ENCODE data around the gene HS3ST2.
"Not testable (repeated sequence)": the region's sequence is repeated elsewhere in the genome, so short reads cannot be mapped to it uniquely, and the experiment has no call there.

Gene HS3ST2

DNA sequence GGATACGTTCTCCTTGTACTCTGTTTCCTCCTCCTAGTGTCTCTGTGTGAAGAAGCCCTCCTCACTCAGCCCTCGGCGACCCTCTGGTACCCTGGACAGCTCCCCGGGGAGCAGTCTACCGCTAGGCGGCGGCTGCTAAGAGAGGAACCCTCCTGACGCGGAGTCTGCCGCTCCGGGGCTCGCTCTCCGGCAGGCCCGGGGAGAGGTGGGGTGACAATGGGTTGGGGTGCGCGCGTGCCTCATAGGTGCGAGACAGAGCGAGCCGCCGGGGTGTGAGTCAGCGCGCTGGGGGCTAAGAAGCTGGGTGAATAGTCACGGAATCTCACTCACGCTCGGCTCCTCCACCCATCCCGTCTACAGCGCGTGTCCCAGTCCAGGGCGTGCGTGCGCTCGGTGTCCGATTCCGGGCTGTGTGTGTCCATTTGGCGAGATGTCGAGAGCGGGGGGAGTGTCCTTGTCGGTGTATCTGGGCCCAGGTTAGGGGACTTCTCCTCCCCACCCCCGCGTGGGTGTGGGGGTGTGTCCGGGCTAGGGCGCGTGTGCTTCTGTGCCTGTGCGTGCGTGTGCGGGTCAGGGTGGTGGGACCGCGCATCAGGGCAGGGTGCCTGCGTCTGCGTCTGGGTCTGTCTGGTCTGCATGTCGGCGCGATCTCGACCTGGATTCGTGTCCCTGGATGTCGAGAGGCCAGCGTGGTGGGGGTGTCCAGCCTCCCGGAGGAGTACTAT lies 577 bp upstream of the HS3ST2 start:
- DNase-seq (ENCODE audit: low read depth, low spot score), result no peak

DNA sequence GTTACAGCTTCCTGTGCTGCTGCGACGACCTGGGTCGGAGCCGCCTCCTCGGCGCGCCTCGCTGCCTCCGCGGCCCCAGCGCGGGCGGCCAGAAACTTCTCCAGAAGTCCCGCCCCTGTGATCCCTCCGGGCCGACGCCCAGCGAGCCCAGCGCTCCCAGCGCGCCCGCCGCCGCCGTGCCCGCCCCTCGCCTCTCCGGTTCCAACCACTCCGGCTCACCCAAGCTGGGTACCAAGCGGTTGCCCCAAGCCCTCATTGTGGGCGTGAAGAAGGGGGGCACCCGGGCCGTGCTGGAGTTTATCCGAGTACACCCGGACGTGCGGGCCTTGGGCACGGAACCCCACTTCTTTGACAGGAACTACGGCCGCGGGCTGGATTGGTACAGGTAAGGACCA lies 746 bp downstream of the HS3ST2 start:
- DNase-seq (ENCODE audit: low read depth, low spot score), result no peak

DNA sequence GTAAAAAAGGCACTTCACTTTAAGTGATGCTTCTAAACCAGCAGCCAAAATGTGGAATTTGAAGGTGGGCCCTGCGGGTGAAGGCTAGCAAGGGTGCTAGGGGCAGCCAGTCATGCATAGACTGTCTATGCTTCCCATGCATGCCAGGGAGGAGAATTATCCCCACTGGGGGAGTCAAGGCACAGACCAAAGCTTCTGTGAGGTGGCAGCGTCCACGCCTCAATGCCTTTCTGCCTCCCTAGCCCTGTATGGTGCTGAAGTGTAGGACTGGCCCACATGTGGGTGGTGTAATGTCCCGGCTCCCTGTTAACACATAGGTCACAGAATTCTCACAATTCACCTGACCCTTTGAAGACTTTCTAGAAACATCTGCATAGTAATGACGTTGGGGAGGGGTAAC lies 1.9 kb downstream of the HS3ST2 start:
- no peak for DNase-seq (ENCODE audit: low read depth, low spot score)

DNA sequence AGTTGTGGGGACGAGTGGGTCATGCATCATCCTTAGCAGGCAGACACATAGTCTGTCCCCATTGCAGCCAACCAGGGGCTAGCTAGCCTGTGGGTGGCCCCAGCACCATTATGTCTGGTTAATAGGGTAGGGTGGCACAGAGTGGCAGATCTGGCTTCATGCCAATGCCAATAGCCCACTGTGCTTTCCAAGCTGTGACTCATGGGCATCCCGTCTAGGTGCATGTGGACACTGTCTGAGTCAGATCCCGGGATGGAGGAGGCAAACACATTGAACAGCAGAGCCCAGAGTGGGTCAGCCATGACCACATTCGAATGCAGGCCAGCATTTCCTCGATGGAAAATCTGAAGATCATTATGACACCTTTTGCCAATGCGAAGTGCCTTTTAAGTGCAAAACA lies 2.5 kb downstream of the HS3ST2 start:
- no peak for DNase-seq (ENCODE audit: low read depth, low spot score)

DNA sequence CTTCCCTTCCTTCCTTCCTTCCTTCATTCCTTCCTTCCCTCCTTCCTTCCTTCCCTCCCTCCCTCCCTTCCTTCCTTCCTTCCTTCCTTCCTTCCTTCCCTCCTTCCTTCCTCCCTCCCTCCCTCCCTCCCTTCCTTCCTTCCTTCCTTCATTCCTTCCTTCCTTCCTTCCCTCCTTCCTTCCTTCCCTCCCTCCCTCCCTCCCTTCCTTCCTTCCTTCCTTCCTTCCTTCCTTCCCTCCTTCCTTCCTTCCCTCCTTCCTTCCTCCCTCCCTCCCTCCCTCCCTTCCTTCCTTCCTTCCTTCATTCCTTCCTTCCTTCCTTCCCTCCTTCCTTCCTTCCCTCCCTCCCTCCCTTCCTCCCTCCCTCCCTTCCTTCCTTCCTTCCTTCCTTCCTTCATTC lies 4.8 kb downstream of the HS3ST2 start:
- not testable (repeated sequence) for DNase-seq (ENCODE audit: low read depth, low spot score)

DNA sequence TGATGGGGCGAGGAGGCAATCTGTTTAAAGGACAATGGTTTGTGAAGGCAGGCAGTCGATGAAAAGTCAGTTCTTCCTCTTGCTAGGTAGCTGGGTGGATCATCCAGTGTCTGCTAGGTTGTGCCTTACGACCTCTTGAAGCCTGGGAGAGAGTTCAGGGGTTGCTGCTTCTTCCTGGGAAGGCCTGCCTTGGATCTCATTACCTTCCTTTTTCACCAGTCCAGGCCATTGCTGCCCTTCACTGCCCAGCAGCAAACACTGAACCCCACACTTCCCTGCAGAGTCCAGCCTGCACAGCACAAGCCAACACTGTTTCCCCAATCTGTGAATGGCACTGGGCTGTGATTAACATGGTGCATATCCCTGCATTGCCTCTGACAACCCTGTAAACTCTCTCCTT lies 24.7 kb downstream of the HS3ST2 start:
- DNase-seq (ENCODE audit: low read depth, low spot score), result no peak

DNA sequence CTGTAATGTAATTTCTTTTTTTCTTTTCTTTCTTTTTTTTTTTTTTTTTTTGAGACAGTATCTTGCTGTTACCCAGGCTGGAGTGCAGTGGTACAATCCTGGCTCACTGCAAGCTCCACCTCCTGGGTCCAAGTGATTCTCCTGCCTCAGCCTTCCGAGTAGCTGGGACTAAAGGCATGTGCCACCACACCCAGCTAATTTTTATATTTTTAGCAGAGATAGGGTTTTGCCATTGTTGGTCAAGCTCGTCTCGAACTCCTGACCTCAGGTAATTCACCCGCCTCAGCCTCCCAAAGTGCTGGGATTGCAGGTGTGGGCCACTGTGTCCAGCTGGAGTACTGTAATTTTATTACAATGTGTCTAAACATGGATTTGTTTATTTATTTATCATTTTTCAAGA lies 28.1 kb downstream of the HS3ST2 start:
- DNase-seq (ENCODE audit: low read depth, low spot score), result not testable (repeated sequence)

DNA sequence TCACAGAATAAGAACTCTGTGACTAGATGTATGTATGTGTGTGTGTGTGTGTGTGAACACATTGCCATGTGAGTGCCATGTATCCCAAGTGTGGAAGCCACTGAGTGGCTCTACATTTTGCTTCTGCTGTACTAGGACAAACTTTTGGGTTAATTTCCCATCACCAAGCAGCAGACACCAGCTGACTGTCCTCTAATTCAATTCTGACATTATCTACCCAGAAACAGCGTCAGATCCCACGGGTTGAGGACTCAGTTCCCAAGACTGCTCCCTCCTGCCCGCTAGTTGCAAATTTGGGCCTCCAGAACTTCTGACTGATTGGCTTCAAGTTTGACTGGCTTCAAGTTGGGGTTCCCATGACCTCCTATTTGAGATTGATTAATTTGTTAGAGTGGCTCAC lies 29.2 kb downstream of the HS3ST2 start:
- DNase-seq (ENCODE audit: low read depth, low spot score), result no peak

DNA sequence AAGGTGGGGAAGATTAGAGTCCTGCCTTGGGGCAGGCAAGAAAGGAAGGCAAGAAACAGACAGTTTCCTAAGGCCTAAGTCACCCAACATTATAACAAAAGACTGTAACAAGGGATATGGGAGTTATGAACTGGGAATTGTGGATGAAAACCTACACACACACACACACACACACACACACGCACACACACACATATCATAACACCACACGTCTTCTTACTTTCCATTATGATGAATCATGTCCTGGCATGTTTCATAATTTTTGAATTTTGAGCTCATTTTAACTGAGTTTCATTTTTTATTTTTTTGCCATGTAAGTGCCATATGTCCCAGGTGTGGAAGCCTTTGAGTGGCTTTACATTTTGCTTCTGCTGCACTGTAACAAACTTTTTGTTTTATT lies 29.9 kb downstream of the HS3ST2 start:
- no peak for DNase-seq (ENCODE audit: low read depth, low spot score)

DNA sequence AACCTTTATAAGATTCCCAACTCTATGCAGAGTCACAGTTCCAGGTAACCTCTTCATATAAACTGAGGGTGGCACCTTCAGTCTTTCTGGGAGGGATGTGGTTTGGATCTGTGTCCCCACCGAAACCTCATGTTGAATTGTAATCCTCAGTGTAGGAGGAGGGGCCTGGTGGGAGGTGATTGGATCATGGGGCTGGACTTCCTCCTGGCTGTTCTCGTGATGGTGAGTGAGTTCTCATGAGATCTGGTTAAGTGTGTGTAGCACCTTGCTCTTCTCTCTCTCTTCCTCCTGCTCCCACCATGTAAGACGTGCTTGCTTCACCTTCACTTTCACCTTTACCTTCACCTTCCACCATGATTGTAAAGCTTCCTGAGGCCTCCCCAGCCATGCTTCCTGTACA lies 30.5 kb downstream of the HS3ST2 start:
- DNase-seq (ENCODE audit: low read depth, low spot score), result no peak

DNA sequence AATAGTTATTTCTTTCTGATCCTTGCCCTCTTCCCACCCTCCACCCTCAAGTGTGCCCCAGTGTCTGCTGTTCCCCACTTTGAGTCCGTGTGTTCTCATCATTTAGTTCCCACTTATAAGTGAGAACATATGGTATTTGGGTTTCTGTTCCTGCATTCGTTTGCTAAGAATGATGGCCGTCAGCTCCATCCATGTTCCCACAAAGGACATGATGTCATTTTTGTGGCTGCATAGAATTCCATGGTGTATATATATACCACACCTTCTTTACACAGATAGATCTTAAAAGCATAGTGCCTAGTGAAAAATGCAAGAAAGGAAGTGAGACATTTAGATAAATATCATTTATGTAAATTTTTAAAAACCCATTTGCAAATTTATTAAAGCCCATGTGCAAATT lies 33.1 kb downstream of the HS3ST2 start:
- no peak for DNase-seq (ENCODE audit: low read depth, low spot score)

DNA sequence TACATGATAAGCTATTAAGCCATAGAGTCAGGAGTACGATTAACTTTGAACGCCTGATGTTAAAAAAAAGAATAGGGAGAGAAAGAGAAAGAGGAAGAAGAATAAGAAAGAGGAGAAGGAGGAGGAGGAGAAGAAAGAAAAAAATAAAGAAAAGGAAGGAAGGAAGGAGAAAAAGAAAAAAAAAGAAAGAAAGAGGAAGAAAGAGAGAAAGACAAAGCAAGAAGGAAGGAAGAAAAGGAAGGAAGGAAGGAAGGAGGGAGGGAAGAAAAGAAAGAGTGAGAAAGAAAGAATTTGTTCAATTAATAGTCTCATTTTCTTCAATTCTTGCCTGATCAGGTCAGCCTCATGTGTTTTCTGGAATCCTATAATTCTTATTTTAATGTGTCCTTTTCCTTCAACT lies 33.7 kb downstream of the HS3ST2 start:
- no peak for DNase-seq (ENCODE audit: low read depth, low spot score)

DNA sequence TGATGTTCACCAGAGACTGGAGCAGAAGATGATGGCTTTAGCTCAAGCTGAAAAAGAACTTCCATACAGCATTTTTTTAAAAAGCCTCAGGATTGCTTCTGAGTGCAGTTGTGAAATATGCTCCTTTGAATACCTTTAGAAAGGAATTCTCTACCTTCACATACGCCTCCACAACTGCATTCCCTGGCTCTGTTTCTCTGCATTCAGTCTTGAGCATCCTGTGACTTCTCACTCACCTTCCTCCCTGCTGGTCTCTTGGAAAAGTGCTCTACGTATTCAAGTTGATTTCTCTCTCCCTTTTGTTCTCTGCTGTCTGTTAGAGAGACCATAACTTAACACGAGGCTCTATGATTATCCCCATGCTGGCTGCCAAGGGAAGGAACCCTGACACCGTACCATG lies 34.5 kb downstream of the HS3ST2 start:
- DNase-seq (ENCODE audit: low read depth, low spot score), result no peak

DNA sequence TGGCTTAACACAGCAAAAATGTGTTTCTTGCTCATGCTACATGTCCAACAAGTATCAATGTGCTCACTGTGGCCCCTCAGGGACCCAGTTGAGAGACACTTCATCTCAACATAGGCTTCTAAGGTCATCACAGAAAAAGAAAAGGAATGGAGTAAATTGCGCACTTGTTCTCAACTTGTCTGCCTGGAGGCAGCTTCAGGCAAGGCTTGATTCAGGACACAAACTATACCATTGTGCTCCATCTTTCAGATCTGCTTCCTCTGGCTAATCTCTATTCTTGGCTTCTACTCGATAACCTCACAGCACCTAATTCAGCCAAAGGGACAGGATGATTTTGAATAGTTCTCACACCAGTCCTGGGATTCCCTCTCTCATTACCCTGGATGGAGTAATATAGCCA lies 35.6 kb downstream of the HS3ST2 start:
- no peak for DNase-seq (ENCODE audit: low read depth, low spot score)

DNA sequence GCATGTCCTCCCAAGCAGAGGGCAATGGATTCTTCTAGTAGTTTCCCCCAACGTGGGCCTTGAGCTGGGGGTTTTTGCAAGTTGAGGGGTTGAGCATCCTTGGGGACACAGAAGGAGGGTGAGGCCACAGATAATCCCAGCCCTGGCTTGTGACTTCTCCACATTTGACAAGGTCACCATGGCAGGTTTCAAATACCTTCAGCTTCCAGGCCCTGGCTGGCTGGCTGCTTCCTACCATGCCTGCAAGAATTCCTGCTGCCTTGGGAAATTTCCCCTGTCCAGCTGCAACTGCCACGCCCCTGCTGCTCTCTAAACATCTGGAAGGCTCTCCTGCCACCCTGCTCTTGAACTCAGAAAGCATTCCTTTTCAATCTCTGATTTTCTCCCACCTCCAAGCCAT lies 41.3 kb downstream of the HS3ST2 start:
- DNase-seq (ENCODE audit: low read depth, low spot score), result no peak

DNA sequence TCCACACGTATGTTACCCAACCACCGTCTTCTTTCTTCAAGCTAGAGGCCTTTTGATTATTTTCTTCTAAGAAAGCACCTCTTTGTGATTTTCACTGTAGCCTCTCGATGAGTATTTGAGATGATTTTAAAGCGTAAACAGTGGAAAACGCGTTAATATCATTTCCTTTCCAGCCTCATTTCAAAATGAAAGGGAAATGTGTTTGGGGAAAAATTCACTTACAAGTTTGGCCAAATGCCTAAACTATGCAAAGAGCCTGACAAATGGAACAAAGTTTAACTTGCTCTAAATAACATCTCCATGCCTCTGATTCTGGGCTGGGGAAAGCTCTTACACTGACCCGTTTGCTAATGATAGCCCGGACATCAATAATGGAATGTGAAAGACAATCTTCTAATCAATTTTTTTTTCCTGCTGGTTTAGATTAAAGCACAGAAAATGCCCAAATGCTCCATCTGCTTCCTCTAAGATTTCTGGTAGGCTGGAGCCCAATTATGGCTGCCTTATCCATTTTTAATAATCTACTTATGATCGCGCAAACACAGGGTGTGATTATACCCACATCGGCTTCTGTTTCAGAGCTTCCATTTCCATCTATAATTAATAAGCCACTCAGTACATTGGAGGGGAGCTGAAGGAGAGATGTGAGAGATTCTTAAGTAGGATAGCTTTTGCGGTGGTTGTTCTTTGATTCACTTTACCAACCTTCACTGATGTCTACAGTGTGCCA lies 43.5 kb downstream of the HS3ST2 start:
- no peak for DNase-seq (ENCODE audit: low read depth, low spot score)

DNA sequence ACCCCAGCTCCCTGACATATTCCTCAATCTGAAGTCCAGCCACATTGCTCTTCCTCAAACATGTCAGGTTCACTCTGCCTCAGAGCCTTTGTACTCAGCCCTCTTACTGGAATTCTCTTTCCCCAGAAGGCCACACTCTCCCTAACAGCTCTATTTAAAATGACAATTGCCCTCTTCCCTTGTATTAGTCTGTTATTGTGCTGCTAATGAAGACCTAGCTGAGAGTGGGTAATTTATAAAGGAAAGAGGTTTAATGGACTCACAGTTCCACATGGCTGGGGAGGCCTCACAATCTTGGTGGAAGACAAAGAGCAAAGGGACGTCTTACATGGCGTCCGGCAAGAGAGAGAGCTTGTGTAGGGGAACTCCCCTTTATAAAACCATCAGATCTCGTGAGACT lies 46.0 kb downstream of the HS3ST2 start:
- DNase-seq (ENCODE audit: low read depth, low spot score), result no peak

DNA sequence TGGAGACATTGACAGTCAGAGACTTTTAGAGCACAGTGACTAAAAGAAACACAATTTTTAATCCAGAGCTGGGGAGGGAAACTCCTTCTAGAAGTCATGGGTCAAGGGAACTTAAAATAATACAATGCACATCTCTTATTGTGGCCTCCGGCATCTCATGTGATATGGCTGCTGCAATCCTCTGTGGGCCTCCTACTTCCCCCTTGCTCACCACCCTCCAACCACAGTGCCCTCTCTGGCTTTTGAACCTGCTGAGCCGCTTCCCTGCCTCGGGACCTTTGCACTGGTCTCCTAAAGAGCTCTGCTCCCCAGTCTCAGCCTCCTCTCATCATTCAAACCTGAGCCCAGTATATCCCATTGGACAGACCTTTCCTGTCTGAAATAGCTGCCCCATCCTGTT lies 47.6 kb downstream of the HS3ST2 start:
- no peak for DNase-seq (ENCODE audit: low read depth, low spot score)

DNA sequence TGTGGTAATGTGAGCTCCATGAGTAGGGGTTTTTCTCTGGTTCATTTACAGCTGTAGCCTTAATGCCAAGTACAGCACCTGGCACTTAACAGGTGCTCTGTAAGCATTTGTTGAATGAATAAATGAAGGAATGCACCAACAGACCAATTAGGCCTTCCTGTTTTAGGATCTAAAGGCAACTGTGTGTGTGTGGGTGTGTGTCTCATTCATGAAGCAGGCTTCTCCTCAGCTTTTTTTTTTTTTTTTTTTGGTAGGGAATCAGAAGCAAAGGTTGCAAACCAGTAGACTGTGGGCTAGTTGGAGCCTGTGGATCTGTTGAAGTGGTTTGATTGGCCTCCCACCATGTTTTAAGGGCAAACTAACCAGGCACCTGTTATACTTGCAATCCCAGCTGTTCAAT lies 48.1 kb downstream of the HS3ST2 start:
- no peak for DNase-seq (ENCODE audit: low read depth, low spot score)

DNA sequence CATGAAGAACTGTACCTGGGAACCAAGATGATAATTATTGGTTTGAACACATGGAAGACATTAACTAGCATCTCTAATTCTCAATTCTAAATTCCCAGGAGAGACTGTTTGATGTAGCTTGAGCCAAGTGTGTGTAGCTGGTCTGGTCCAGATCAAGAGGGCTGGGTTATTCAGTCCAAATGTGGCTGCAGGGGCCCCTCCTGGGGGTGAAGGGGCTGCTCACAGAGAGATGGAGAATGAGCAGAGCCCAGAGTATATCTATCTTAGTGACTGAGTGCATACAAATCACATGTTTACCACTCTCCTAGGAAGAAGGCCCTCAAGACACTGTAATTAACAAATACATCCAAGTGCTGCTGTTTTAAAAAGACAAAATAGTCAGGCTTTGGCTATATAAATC lies 50.4 kb downstream of the HS3ST2 start:
- no peak for DNase-seq (ENCODE audit: low read depth, low spot score)

DNA sequence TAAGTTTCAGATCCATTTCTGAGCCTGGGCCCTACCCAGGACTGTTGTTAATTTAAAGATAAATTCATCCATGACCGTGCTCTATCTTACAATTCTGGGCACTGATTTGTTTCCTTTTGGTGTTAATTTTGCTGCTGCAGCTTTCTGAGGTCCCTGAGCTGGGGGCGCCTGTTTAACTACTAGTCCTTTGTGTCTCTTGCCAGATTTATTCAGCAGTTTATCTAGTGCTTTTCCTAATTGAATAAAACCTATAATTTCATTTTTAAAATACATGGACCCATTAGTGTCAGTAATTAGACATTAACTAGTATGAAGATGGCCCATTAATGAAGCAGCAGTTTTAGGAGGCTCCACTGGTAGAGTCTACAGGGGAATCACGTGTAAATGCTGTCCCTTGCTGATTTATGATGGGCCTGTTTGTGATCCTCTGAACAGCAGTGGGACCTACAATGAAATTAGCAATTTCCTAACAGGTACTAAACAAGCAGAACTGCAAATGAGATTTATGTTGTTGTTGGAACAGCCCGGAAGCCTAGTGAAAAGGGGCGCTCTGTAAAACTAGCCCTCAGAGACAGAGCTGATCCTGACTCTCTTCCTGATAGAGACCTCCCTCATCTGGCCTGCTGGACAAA lies 54.7 kb downstream of the HS3ST2 start:
- DNase-seq (ENCODE audit: low read depth, low spot score), result no peak

DNA sequence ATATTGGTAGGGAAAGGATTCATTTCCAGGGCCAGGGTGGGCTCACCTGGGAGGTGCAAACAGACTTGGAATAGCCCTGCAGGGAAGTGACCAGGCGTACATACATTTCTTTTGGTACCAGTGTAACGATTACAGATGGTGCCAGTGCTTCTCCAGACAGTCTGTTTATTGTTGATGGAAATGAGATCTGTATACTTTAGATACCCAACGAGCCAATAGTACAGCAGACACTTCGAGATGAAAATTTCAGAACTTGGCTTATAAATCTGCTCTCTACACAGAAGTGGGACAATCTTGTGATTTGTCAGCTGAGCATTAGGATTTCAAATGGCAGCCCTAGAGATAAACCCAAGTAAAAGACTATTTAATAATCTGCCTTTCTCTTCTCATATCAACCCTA lies 57.9 kb downstream of the HS3ST2 start:
- no peak for DNase-seq (ENCODE audit: low read depth, low spot score)

DNA sequence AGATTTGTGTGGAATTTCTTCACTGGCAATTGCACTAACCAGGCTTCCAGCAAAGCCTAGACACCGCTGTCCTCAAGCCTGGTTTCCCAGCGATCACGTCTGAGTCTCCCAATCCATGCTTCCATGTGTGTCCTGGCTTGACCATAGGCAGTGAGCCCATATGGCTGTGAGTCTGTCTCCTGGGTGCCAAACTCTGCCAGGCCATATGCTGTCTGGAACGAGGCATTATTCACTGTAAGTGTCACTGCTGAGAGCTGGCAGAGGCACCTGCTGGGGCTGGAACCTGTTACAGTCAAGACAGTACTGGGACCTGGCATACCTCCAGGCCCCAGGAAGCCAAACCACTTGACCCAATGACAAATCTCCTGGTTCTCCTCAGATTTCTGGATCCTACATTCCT lies 60.4 kb downstream of the HS3ST2 start:
- DNase-seq (ENCODE audit: low read depth, low spot score), result no peak

Data from activated CD4-positive, CD25-positive, alpha-beta regulatory T cell treated with anti-CD3 and anti-CD28 coated beads, Interleukin-2, amount 50 U/mL, for 16 hours (primary cell).